ENCODE data around the gene TTC21A. TPM values are rescaled to one million over a fixed set of nuclear protein-coding genes. Genes with fewer than 3 reads are reported as not detected.

TTC21A gene
- total RNA-seq, 1 donor, result 5.6 TPM

Other genes with a start within 250 kb of the TTC21A start
- under 0.01 TPM for gene SCN11A, start 55.7 kb upstream of the TTC21A start, total RNA-seq
- gene WDR48, start 55.7 kb upstream of the TTC21A start, total RNA-seq, result 123 TPM
- 17.9 TPM for gene GORASP1, start 53 bp upstream of the TTC21A start, total RNA-seq
- 294 TPM for gene CSRNP1, start 45.9 kb downstream of the TTC21A start, total RNA-seq
- gene XIRP1, start 84.9 kb downstream of the TTC21A start, total RNA-seq, result under 0.01 TPM
- 5.7 TPM for gene CX3CR1, start 172.4 kb downstream of the TTC21A start, total RNA-seq
- gene CCR8, start 222.0 kb downstream of the TTC21A start, total RNA-seq, result 2.2 TPM